ENCODE results near the gene ACAD9. TPM values are rescaled to one million over a fixed set of nuclear protein-coding genes. Genes with fewer than 3 reads are reported as not detected.
"Not testable (repeated sequence)": the region's sequence is repeated elsewhere in the genome, so short reads cannot be mapped to it uniquely, and the experiment has no call there.

Gene ACAD9
- total RNA-seq, 5 donors from 2014 or later (not counting 1 experiment from before 2014, with no cell fraction given): 45.1 to 91.5 (median 54.3) TPM

DNA sequence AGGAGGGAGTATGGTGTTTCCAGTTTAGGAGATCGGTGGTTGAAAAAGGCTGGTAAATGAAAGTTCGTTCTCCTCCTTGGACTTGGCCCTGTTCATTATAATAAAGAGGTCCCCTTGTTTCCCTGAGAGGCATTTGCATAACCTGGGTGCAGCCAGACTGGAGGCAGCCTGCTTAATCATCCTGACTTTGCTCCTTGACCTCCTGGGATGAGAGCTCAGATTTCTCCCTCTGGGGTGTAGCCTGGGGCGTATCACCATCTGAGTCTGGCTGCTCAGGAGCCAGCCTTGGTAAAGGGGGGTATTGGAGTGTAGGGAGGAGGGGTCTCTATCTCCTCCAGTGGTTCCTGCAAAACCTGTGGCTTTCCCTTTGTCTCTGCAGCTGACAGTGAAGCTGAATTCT is 21.3 kb upstream of the ACAD9 start:
- H3K9me3 Mint-ChIP-seq: peaks cover 4 to 48% (median 32%) of the 10 kb centered on the region in 3 donors
- no peak for DNase-seq
- Histone ChIP-seq H3K4me3 (ENCODE audit: control insufficient read depth in 1 of 2, extremely low read depth in 1 of 2, low read length in 1 of 2) (no peak overlapping the region), H3K27me3 (replicated peaks in 1 of 2; ENCODE audit: control insufficient read depth in 2 of 2, extremely low read depth in 1 of 2, insufficient read depth in 2 of 2, low read length in 1 of 2) (no peaks in the 10 kb centered on the region), H3K9me3 (no peaks in the 10 kb centered on the region), H3K36me3 (ENCODE audit: control insufficient read depth in 2 of 2, extremely low read depth in 1 of 2, insufficient read depth in 1 of 2, low read length in 1 of 2) (peaks cover 0 to 7% of the 10 kb centered on the region in 2 donors), H3K4me1 (ENCODE audit: control insufficient read depth in 1 of 2, extremely low read depth in 1 of 2, insufficient read depth in 2 of 2, low read length in 2 of 2) (no peaks in the 10 kb centered on the region), H3K27ac (ENCODE audit: low read length) (no peak overlapping the region)
- no peaks in the 10 kb centered on the region for H3K4me1 Mint-ChIP-seq
- ChIA-PET POLR2A (no interaction called here), CTCF (no interaction called here)
- ATAC-seq (replicated peaks in 1 of 4): no peak
- WGBS (ENCODE audit: insufficient coverage): 93% methylated on average over 3 of the region's 3 CpGs
- H3K36me3 Mint-ChIP-seq: peaks cover 16% of the 10 kb centered on the region
- H3K27me3 Mint-ChIP-seq: no peaks in the 10 kb centered on the region
- H3K27ac Mint-ChIP-seq: no peak overlapping the region
- H3K4me3 Mint-ChIP-seq: no peak overlapping the region

DNA sequence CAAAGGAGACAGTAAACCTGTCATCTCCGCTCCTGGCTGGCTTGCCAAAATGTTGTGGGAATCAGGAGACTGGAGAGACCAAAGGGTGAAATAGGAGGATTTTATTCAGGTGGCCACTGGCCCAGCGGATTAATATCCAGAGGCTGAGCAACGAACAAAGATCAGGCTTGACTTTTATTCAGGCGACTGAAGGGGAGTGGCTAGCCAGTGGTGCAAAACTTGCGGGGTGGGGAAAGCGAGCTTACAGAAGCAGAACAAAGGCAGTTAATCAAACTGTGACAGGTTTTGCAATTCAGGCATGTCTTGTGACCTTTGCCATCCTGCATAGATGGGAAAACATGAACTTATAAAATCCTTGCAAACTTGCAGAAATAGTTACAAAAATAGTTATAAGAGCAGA is 19.8 kb upstream of the ACAD9 start:
- Histone ChIP-seq H3K27ac (ENCODE audit: low read length) (no peak overlapping the region), H3K27me3 (replicated peaks in 1 of 2; ENCODE audit: control insufficient read depth in 2 of 2, extremely low read depth in 1 of 2, insufficient read depth in 2 of 2, low read length in 1 of 2) (no peaks in the 10 kb centered on the region), H3K4me1 (ENCODE audit: control insufficient read depth in 1 of 2, extremely low read depth in 1 of 2, insufficient read depth in 2 of 2, low read length in 2 of 2) (no peaks in the 10 kb centered on the region), H3K9me3 (no peaks in the 10 kb centered on the region), H3K36me3 (ENCODE audit: control insufficient read depth in 2 of 2, extremely low read depth in 1 of 2, insufficient read depth in 1 of 2, low read length in 1 of 2) (peaks cover 0 to 7% of the 10 kb centered on the region in 2 donors), H3K4me3 (ENCODE audit: control insufficient read depth in 1 of 2, extremely low read depth in 1 of 2, low read length in 1 of 2) (no peak overlapping the region)
- Mint-ChIP-seq H3K4me3 (no peak overlapping the region), H3K9me3 (peaks cover 4 to 40% (median 28%) of the 10 kb centered on the region in 3 donors), H3K27me3 (no peaks in the 10 kb centered on the region), H3K4me1 (no peaks in the 10 kb centered on the region), H3K27ac (no peak overlapping the region), H3K36me3 (peaks cover 16% of the 10 kb centered on the region)
- CTCF ChIA-PET: interaction anchor here in 1 of 2 donors (0.6 kb wide), 1 partner anchor 156 kb away, joined by 3 read pairs; no protein-coding TSS in a partner anchor
- 92% methylated on average over 6 of the region's 6 CpGs for WGBS (ENCODE audit: insufficient coverage)
- ATAC-seq (replicated peaks in 1 of 4): no peak
- no peak for DNase-seq
- POLR2A ChIA-PET: no interaction called here

DNA sequence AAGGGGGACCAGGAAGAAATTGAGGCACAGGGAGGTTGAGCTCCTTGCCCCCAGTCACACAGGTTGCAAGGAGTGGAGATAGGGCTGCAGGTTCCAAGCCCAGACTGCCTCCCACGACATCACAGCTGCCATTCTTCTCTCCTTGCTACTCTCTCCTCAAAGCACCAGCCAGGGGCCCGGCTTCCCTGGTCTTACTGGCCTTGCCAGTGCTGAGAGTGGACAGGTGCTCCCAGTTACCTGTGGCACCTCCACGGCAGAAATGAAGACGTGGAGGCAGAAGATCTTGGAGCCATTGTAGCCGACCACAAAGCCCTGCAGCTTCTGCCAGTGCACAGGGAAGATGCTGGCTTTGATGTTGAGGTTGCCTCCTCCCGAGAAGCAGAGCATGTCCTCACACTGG is 17.9 kb upstream of the ACAD9 start:
- CTCF ChIA-PET: no interaction called here
- H3K4me3 Mint-ChIP-seq: no peak overlapping the region
- H3K9me3 Mint-ChIP-seq: peaks cover 4 to 34% (median 22%) of the 10 kb centered on the region in 3 donors
- no peak overlapping the region for H3K27ac Mint-ChIP-seq
- Histone ChIP-seq H3K27ac (ENCODE audit: low read length) (no peak overlapping the region), H3K27me3 (replicated peaks in 1 of 2; ENCODE audit: control insufficient read depth in 2 of 2, extremely low read depth in 1 of 2, insufficient read depth in 2 of 2, low read length in 1 of 2) (no peaks in the 10 kb centered on the region), H3K4me3 (ENCODE audit: control insufficient read depth in 1 of 2, extremely low read depth in 1 of 2, low read length in 1 of 2) (no peak overlapping the region), H3K36me3 (ENCODE audit: control insufficient read depth in 2 of 2, extremely low read depth in 1 of 2, insufficient read depth in 1 of 2, low read length in 1 of 2) (peaks cover 0 to 7% of the 10 kb centered on the region in 2 donors), H3K4me1 (ENCODE audit: control insufficient read depth in 1 of 2, extremely low read depth in 1 of 2, insufficient read depth in 2 of 2, low read length in 2 of 2) (no peaks in the 10 kb centered on the region), H3K9me3 (no peaks in the 10 kb centered on the region)
- peaks cover 16% of the 10 kb centered on the region for H3K36me3 Mint-ChIP-seq
- no peaks in the 10 kb centered on the region for H3K4me1 Mint-ChIP-seq
- POLR2A ChIA-PET: no interaction called here
- WGBS (ENCODE audit: insufficient coverage): 73% methylated on average over 4 of the region's 6 CpGs
- ATAC-seq (replicated peaks in 1 of 4) (no peak), DNase-seq (no peak)
- H3K27me3 Mint-ChIP-seq: no peaks in the 10 kb centered on the region

DNA sequence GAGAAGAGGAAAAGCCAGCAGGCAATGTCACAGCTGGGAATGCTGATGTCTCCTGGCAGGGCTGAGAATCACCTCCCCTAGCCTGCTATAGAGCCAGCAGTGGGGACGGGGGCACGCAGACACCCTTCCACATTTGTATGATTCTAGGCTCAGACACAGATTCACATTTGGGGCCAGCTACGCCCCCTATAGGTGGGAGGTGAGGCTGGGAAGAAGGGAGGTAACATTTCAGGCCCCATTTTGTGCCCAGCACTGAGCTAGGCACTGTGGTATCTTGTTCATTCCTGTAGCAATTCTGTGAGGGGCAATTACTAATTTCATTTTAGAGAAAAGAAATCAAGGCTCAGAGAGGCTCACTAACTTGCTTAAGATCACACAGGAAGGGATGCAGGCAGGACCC is 15.9 kb upstream of the ACAD9 start:
- Histone ChIP-seq H3K27me3 (replicated peaks in 1 of 2; ENCODE audit: control insufficient read depth in 2 of 2, extremely low read depth in 1 of 2, insufficient read depth in 2 of 2, low read length in 1 of 2) (peaks cover 0 to 3% of the 10 kb centered on the region in 2 experiments), H3K27ac (ENCODE audit: low read length) (no peak overlapping the region), H3K4me3 (ENCODE audit: control insufficient read depth in 1 of 2, extremely low read depth in 1 of 2, low read length in 1 of 2) (no peak overlapping the region), H3K36me3 (ENCODE audit: control insufficient read depth in 2 of 2, extremely low read depth in 1 of 2, insufficient read depth in 1 of 2, low read length in 1 of 2) (peaks cover 0 to 7% of the 10 kb centered on the region in 2 donors), H3K4me1 (ENCODE audit: control insufficient read depth in 1 of 2, extremely low read depth in 1 of 2, insufficient read depth in 2 of 2, low read length in 2 of 2) (no peaks in the 10 kb centered on the region), H3K9me3 (no peaks in the 10 kb centered on the region)
- ChIA-PET POLR2A (no interaction called here), CTCF (interaction anchor here in 1 of 2 donors (1.3 kb wide), 1 partner anchor 12 kb away, joined by 4 read pairs; no protein-coding TSS in a partner anchor)
- Mint-ChIP-seq H3K36me3 (peaks cover 10% of the 10 kb centered on the region), H3K27ac (no peak overlapping the region), H3K4me1 (no peaks in the 10 kb centered on the region), H3K27me3 (no peaks in the 10 kb centered on the region), H3K9me3 (peaks cover 4 to 24% (median 16%) of the 10 kb centered on the region in 3 donors), H3K4me3 (no peak overlapping the region)
- DNase-seq: no peak
- ATAC-seq (replicated peaks in 1 of 4): no peak
- 100% methylated on average over 1 of the region's 3 CpGs for WGBS (ENCODE audit: insufficient coverage)

DNA sequence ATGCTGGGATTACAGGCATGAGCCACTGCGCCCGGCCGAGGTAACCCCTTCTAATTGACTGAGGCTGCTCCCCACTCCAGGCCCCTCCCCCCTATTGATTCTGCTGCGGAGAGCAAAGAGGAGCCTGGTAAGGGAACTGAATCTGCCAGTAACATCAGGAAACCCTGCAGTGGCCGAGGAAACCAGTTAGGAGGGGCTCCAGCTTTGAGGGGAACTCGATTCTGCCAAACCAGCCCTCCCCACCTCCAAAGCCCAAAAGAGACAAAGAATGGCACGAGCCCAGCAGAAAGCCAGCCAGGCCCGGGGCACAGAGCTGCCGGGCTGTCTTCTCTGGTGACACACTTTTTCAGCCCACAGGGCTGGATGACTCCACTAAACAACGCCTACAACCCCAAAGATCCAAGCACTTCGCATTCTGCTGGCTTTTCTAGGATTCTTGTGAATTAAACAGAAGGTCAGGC is 15.0 kb upstream of the ACAD9 start:
- no peak for DNase-seq
- no peak overlapping the region for H3K27ac Mint-ChIP-seq
- ChIA-PET POLR2A (no interaction called here), CTCF (no interaction called here)
- H3K9me3 ChIP-seq: no peaks in the 10 kb centered on the region
- H3K27me3 Mint-ChIP-seq: no peaks in the 10 kb centered on the region
- H3K4me3 ChIP-seq (ENCODE audit: control insufficient read depth in 1 of 2, extremely low read depth in 1 of 2, low read length in 1 of 2): no peak overlapping the region
- no peaks in the 10 kb centered on the region for H3K4me1 Mint-ChIP-seq
- ATAC-seq (replicated peaks in 1 of 4): no peak
- peaks cover 0 to 18% (median 10%) of the 10 kb centered on the region in 3 donors for H3K9me3 Mint-ChIP-seq
- no peak overlapping the region for H3K27ac ChIP-seq (ENCODE audit: low read length)
- 80% methylated on average over 6 of the region's 11 CpGs for WGBS (ENCODE audit: insufficient coverage)
- H3K27me3 ChIP-seq (replicated peaks in 1 of 2; ENCODE audit: control insufficient read depth in 2 of 2, extremely low read depth in 1 of 2, insufficient read depth in 2 of 2, low read length in 1 of 2): peaks cover 0 to 3% of the 10 kb centered on the region in 2 experiments
- H3K36me3 ChIP-seq (ENCODE audit: control insufficient read depth in 2 of 2, extremely low read depth in 1 of 2, insufficient read depth in 1 of 2, low read length in 1 of 2): peaks cover 0 to 3% of the 10 kb centered on the region in 2 donors
- no peak overlapping the region for H3K4me3 Mint-ChIP-seq
- no peaks in the 10 kb centered on the region for H3K4me1 ChIP-seq (ENCODE audit: control insufficient read depth in 1 of 2, extremely low read depth in 1 of 2, insufficient read depth in 2 of 2, low read length in 2 of 2)
- peaks cover 10% of the 10 kb centered on the region for H3K36me3 Mint-ChIP-seq

DNA sequence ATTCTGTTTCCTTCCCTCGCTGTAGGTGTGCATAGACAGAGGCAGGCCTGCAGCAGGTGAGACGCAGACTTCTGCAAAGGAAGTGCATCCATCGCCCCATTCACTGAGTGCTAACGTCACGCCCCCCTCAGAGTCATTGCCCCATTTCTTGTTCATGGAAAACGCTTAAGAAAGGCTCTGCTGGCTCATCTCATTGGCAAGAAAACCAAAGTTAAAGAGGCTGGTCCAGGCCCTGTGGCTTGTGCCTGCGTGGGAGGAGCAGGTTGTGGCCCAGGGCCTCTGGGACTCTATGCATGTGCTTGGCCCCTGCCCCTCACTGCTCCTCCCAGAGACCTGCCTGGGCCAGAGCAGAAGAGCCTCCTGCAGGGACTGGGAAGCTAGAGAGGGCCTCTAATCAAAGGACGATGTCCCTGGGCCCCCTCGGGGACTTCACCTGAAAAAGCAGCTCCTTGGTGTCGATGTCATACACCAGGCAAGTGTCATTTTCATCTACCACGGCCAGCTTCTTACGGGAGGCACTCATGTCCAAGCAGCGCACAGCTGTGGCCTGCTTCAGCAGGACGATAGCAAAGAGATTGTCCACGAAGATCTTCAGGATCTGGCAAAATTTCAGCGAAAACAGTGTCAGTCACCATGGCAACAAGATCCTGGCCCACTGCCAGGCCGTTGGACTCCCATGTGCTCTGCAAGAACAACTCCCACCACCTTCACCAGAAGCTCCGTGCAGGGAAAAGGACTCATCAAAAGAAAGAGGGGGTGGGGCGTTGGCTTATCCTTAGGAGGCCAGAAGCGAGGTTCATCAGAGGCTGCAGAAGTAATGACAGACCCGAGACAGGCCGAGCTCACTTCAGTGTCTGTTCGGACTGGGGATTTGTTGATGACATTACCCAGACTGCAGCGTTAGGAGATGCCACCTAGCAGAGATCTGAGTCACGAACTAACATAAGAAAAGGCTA is 14.3 kb upstream of the ACAD9 start:
- 77% methylated on average over 9 of the region's 25 CpGs for WGBS (ENCODE audit: insufficient coverage)

More for the DNA sequence above, 14.3 kb upstream of the ACAD9 start:
- H3K36me3 ChIP-seq (ENCODE audit: control insufficient read depth in 2 of 2, extremely low read depth in 1 of 2, insufficient read depth in 1 of 2, low read length in 1 of 2); H3K4me3 ChIP-seq (ENCODE audit: control insufficient read depth in 1 of 2, extremely low read depth in 1 of 2, low read length in 1 of 2); H3K9me3 ChIP-seq; POLR2A ChIA-PET; DNase-seq; H3K27me3 Mint-ChIP-seq; H3K4me3 Mint-ChIP-seq; ATAC-seq (replicated peaks in 1 of 4); H3K27ac Mint-ChIP-seq; H3K4me1 ChIP-seq (ENCODE audit: control insufficient read depth in 1 of 2, extremely low read depth in 1 of 2, insufficient read depth in 2 of 2, low read length in 2 of 2); H3K27ac ChIP-seq (ENCODE audit: low read length); H3K27me3 ChIP-seq (replicated peaks in 1 of 2; ENCODE audit: control insufficient read depth in 2 of 2, extremely low read depth in 1 of 2, insufficient read depth in 2 of 2, low read length in 1 of 2); H3K4me1 Mint-ChIP-seq: not testable (repeated sequence)
- H3K36me3 Mint-ChIP-seq: peaks cover 10% of the 10 kb centered on the region
- CTCF ChIA-PET: interaction anchor here (0.6 kb wide), 2 partner anchors 204 to 284 kb away, joined by 3 to 5 read pairs; no protein-coding TSS in a partner anchor
- peaks cover 0 to 13% (median 10%) of the 10 kb centered on the region in 3 donors for H3K9me3 Mint-ChIP-seq

Data from T-cell (primary cell).